HCT116 (cell line): ENCODE results near the gene FBXW8. TPM values are rescaled to one million over a fixed set of nuclear protein-coding genes. Genes with fewer than 3 reads are reported as not detected.

Experiments
- ATAC-seq: fragments of 200-7000 bp; cut with Tn5 transposase; 2 replicates; pipeline ENCODE4 v1.9.1; 2020; ENCODE audit warnings: mild to moderate bottlenecking, moderate library complexity
- BruUV-seq: library from RNA; stranded (reverse); fragments of 400-500 nt; replicated peaks from 2 replicates; lab custom pipeline; 2021; lab: Mats Ljungman, UMichigan
- CTCF ChIA-PET: fragments of 300-600 bp; sonication (Branson Sonifier 250); formaldehyde crosslinking; loops from one replicate; lab custom pipeline; 2021; ENCODE audit warnings: antibody characterized with exemption; lab: Charles Lee
- POLR2A ChIA-PET: fragments of 300-600, 350-600 bp; sonication (Branson Sonifier 250); formaldehyde crosslinking; loops from one replicate; lab custom pipeline; 2021; ENCODE audit warnings: antibody characterized with exemption; lab: Charles Lee
- RAD21 ChIA-PET, 2 experiments: fragments of 300-600 bp; sonication (Branson Sonifier 250); formaldehyde crosslinking; loops; one replicate each; lab custom pipeline; 2023; ENCODE audit warnings: low total read pairs in 2 of 2; ENCODE audit not compliant: uncharacterized antibody in 2 of 2, unreplicated experiment in 2 of 2, low non-redundant PET in 1 of 2; lab: Charles Lee
- DNase-seq: peaks from one replicate; pipeline ENCODE4 v3.0.0-alpha.2; 2010; ENCODE audit warnings: low read depth, low spot score
- H2AFZ ChIP-seq: fragments of 200-600 bp; shearing (Covaris generic), sonication (generic); 2 replicates; pipeline ENCODE4 v1.6.1; 2017; ENCODE audit warnings: low read depth, mixed run types, mixed read lengths, antibody characterized with exemption, low read length; ENCODE audit not compliant: poor library complexity, severe bottlenecking
- H3K27ac ChIP-seq: 2 replicates; pipeline ENCODE4 v1.5.1; 2012; ENCODE audit warnings: low read depth, low read length
- H3K27me3 ChIP-seq: fragments of 200-600 bp; sonication (generic); 2 replicates; pipeline ENCODE4 v1.6.1; 2016; ENCODE audit warnings: mixed run types, low read length, mixed read lengths; ENCODE audit not compliant: insufficient read depth
- H3K36me3 ChIP-seq, 2 experiments: fragments of 200-500 bp in 1 of 2; fragments of 200-600 bp in 1 of 2; sonication (Bioruptor generic) in 1 of 2; sonication (generic) in 1 of 2; 2 replicates each; pipeline versions ENCODE4 v1.5.1 to v1.6.1; 2014 to 2016; ENCODE audit warnings: low read length in 2 of 2, inconsistent platforms in 1 of 2, mixed read lengths in 1 of 2, mixed run types in 1 of 2; ENCODE audit not compliant: insufficient read depth in 2 of 2, control insufficient read depth in 1 of 2
- H3K4me1 ChIP-seq, 2 experiments: fragments of 200-600 bp in 1 of 2; sonication (generic) in 1 of 2; 2 replicates each; pipeline versions ENCODE4 v1.5.1 to v1.6.1; 2012 to 2017; ENCODE audit warnings: low read length in 2 of 2, inconsistent platforms in 1 of 2, mild to moderate bottlenecking in 1 of 2, mixed read lengths in 1 of 2, mixed run types in 1 of 2, moderate library complexity in 1 of 2; ENCODE audit not compliant: insufficient read depth in 2 of 2, control insufficient read depth in 1 of 2
- H3K4me2 ChIP-seq: fragments of 200-600 bp; sonication (generic); 2 replicates; pipeline ENCODE4 v1.6.1; 2017; ENCODE audit warnings: mixed run types, low read length, mixed read lengths
- H3K4me3 ChIP-seq, 2 experiments: fragments of 200-600 bp in 1 of 2; sonication (generic) in 1 of 2; replicated peaks in 1 of 2; 2 replicates each; pipeline ENCODE4 v1.5.1; 2011 to 2016; ENCODE audit warnings: low read length in 2 of 2, control low read depth in 1 of 2, low read depth in 1 of 2, mild to moderate bottlenecking in 1 of 2, mixed read lengths in 1 of 2, mixed run types in 1 of 2
- H3K79me2 ChIP-seq: fragments of 200-600 bp; sonication (generic); 2 replicates; pipeline ENCODE4 v1.6.1; 2017; ENCODE audit warnings: mild to moderate bottlenecking, mixed run types, low read length, moderate library complexity, mixed read lengths; ENCODE audit not compliant: insufficient read depth
- H3K9ac ChIP-seq: fragments of 200-600 bp; sonication (generic); 2 replicates; pipeline ENCODE4 v1.6.1; 2016; ENCODE audit warnings: low read length, mixed read lengths
- H3K9me2 ChIP-seq: fragments of 200-600 bp; sonication (generic), shearing (Covaris generic); 2 replicates; pipeline ENCODE4 v1.6.1; 2017; ENCODE audit warnings: mixed run types, mild to moderate bottlenecking, moderate library complexity; ENCODE audit not compliant: insufficient read depth
- H3K9me3 ChIP-seq, 2 experiments: fragments of 200-500 bp in 1 of 2; fragments of 200-600 bp in 1 of 2; sonication (Bioruptor generic) in 1 of 2; sonication (generic) in 1 of 2; 2 replicates each; pipeline ENCODE4 v1.6.1; 2014 to 2017; ENCODE audit warnings: low read length in 2 of 2, mixed read lengths in 2 of 2, inconsistent platforms in 1 of 2, low read depth in 1 of 2, mild to moderate bottlenecking in 1 of 2, mixed run types in 1 of 2, moderate library complexity in 1 of 2; ENCODE audit not compliant: control insufficient read depth in 1 of 2, insufficient read depth in 1 of 2
- H4K20me1 ChIP-seq: fragments of 200-600 bp; sonication (generic), shearing (Covaris generic); 2 replicates; pipeline ENCODE4 v1.6.1; 2017; ENCODE audit warnings: mixed run types, mild to moderate bottlenecking, moderate library complexity; ENCODE audit not compliant: insufficient read depth
- CBX3 ChIP-seq: IDR thresholded peaks from 2 replicates; pipeline ENCODE4 v1.6.1; 2012; ENCODE audit warnings: low read depth
- CEBPB ChIP-seq: IDR thresholded peaks from 2 replicates; pipeline ENCODE4 v1.6.1; 2012; ENCODE audit warnings: low read depth
- EGR1 ChIP-seq: IDR thresholded peaks from 2 replicates; pipeline ENCODE4 v1.6.1; 2012; ENCODE audit warnings: low read depth
- EZH2phosphoT487 ChIP-seq: fragments of 200-600 bp; IDR thresholded peaks from 2 replicates; pipeline ENCODE4 v1.6.1; 2018; ENCODE audit warnings: antibody characterized with exemption, borderline replicate concordance
- JUND ChIP-seq: IDR thresholded peaks from 2 replicates; pipeline ENCODE4 v1.6.1; 2012
- POLR2A ChIP-seq: IDR thresholded peaks from 2 replicates; pipeline ENCODE4 v1.7.0; 2011; ENCODE audit warnings: borderline replicate concordance; ENCODE audit not compliant: insufficient read depth, insufficient read length; ENCODE audit errors: extremely low read depth
- RAD21 ChIP-seq: IDR thresholded peaks from 2 replicates; pipeline ENCODE4 v1.6.1; 2012; ENCODE audit warnings: low read depth, mild to moderate bottlenecking
- SIN3A ChIP-seq: IDR thresholded peaks from 2 replicates; pipeline ENCODE4 v1.6.1; 2012; ENCODE audit warnings: low read depth
- SRF ChIP-seq: IDR thresholded peaks from 2 replicates; pipeline ENCODE4 v1.6.1; 2012; ENCODE audit warnings: low read depth
- intact Hi-C: fragments of 100-400 bp; cut with micrococcal nuclease; formaldehyde crosslinking; loops from 2 replicates; pipeline ENCODE4 v1.10.0; 2022
- total RNA-seq: library from RNA; stranded (reverse); gene quantifications from one replicate; pipeline ENCODE4 v1.2.1, GENCODE V29; 2021; ENCODE audit not compliant: unreplicated experiment
- TF ChIP-seq, protein P1 (sequence below): IDR thresholded peaks from 2 replicates; pipeline ENCODE4 v1.6.1; 2011; ENCODE audit warnings: mild to moderate bottlenecking, low read length, moderate library complexity; ENCODE audit not compliant: insufficient replicate concordance; ENCODE audit errors: extremely low read depth
- TF ChIP-seq, protein P2 (sequence below): IDR thresholded peaks from 2 replicates; pipeline ENCODE4 v1.6.1; 2012
- TF ChIP-seq, protein P3 (sequence below): IDR thresholded peaks from 2 replicates; pipeline ENCODE4 v1.6.1; 2012; ENCODE audit warnings: low read depth

Gene FBXW8
- total RNA-seq, 1 experiment from 2014 or later = 14.6 TPM

DNA sequence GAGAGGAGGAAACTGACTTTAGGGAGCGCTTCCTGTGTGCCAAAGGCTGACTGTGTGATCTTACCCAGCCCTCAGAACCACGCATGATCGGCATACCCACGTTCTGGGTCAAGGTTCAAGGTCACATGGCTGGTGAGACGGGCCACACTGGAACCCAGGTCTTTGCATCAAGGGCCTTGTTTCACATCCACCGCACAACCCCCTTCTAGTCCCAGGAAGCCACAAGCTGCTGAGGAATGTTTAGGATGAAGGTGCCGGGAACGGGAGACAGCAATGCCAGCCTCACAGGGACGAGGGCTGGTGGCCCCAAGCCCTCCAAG lies 137.8 kb downstream of the FBXW8 start (continued):
- TF ChIP-seq SRF (no peak), EZH2phosphoT487 (no peak)

DNA sequence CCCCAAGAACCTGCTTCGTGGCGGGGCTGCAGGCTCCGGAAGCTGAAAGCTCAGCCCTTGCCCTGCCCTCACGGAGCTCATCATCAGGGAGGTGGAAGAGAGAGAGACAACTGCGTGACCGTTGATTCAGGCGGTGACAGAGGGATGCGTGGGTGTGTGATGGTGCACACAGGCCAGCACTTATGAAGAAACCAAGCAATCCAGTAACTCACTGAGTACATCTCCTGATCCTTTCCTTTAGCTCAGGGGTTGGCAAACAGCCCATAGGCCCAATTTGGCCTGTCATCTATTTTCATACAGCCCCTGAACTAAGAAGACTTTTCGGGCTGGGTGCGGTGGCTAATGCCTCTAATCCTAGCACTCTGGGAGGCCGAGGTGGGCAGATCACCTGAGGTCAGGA lies 138.5 kb downstream of the FBXW8 start:
- POLR2A ChIA-PET = no interaction called here
- Histone ChIP-seq H3K9me2 (no peaks in the 10 kb centered on the region), H3K36me3 (no peaks in the 10 kb centered on the region), H3K27ac (no peak overlapping the region), H3K4me1 (peaks cover 6 to 11% of the 10 kb centered on the region in 2 experiments; a peak in 3 of 4 replicates), H3K9ac (no peak overlapping the region), H3K4me2 (no peak overlapping the region), H3K79me2 (no peaks in the 10 kb centered on the region), H3K4me3 (no peak overlapping the region), H3K9me3 (no peaks in the 10 kb centered on the region), H4K20me1 (no peaks in the 10 kb centered on the region), H3K27me3 (no peaks in the 10 kb centered on the region), H2AFZ (no peak overlapping the region)
- RAD21 ChIA-PET = no interaction called here
- no peak for TF ChIP-seq RAD21
- no peak for TF ChIP-seq JUND
- TF ChIP-seq, protein P1, sequence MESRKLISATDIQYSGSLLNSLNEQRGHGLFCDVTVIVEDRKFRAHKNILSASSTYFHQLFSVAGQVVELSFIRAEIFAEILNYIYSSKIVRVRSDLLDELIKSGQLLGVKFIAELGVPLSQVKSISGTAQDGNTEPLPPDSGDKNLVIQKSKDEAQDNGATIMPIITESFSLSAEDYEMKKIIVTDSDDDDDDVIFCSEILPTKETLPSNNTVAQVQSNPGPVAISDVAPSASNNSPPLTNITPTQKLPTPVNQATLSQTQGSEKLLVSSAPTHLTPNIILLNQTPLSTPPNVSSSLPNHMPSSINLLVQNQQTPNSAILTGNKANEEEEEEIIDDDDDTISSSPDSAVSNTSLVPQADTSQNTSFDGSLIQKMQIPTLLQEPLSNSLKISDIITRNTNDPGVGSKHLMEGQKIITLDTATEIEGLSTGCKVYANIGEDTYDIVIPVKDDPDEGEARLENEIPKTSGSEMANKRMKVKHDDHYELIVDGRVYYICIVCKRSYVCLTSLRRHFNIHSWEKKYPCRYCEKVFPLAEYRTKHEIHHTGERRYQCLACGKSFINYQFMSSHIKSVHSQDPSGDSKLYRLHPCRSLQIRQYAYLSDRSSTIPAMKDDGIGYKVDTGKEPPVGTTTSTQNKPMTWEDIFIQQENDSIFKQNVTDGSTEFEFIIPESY = no peak
- TF ChIP-seq, protein P2, sequence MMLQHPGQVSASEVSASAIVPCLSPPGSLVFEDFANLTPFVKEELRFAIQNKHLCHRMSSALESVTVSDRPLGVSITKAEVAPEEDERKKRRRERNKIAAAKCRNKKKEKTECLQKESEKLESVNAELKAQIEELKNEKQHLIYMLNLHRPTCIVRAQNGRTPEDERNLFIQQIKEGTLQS = no peak
- no peak for TF ChIP-seq CEBPB
- TF ChIP-seq, protein P3, sequence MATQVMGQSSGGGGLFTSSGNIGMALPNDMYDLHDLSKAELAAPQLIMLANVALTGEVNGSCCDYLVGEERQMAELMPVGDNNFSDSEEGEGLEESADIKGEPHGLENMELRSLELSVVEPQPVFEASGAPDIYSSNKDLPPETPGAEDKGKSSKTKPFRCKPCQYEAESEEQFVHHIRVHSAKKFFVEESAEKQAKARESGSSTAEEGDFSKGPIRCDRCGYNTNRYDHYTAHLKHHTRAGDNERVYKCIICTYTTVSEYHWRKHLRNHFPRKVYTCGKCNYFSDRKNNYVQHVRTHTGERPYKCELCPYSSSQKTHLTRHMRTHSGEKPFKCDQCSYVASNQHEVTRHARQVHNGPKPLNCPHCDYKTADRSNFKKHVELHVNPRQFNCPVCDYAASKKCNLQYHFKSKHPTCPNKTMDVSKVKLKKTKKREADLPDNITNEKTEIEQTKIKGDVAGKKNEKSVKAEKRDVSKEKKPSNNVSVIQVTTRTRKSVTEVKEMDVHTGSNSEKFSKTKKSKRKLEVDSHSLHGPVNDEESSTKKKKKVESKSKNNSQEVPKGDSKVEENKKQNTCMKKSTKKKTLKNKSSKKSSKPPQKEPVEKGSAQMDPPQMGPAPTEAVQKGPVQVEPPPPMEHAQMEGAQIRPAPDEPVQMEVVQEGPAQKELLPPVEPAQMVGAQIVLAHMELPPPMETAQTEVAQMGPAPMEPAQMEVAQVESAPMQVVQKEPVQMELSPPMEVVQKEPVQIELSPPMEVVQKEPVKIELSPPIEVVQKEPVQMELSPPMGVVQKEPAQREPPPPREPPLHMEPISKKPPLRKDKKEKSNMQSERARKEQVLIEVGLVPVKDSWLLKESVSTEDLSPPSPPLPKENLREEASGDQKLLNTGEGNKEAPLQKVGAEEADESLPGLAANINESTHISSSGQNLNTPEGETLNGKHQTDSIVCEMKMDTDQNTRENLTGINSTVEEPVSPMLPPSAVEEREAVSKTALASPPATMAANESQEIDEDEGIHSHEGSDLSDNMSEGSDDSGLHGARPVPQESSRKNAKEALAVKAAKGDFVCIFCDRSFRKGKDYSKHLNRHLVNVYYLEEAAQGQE = no peak
- TF ChIP-seq CBX3 = no peak
- TF ChIP-seq POLR2A = no peak
- TF ChIP-seq EGR1 = no peak
- TF ChIP-seq SIN3A = no peak
- no peak for DNase-seq
- no peak for ATAC-seq
- intact Hi-C loops = no loop called here
- CTCF ChIA-PET = no interaction called here
- BruUV-seq = no TSS peak
